ENCODE data around the gene DPPA3.
"Not testable (repeated sequence)": the region's sequence is repeated elsewhere in the genome, so short reads cannot be mapped to it uniquely, and the experiment has no call there.

The DPPA3 gene

GRCh38 chr12:7723926-7724325 is 12.7 kb downstream of the DPPA3 start:
- Histone ChIP-seq H3K4me3 (no peak overlapping the region), H3K27ac (no peak overlapping the region)

- no peak overlapping the region for H3K27ac ChIP-seq
- no peak overlapping the region for H3K4me3 ChIP-seq
These were observed 18.5 kb downstream of the DPPA3 start for GRCh38 chr12:7729746-7730145.

DNA sequence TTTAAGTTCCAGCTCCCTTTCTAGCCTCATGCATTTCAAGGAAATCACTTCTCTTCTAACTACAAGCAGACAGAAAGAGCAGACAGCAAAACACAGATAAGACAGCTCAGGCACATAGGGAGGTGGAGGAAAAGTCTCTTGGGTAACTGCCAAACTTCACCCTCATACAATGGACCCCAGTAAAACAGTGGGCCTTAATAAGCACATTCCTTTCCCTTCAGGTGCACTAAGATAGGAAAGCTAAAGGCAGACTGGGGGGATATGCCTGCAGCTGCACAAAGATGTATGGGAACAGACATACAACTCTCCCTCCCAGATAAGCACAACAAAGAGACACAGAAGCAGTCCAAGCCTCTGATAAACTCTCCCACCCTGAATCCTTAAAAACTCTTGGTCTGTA is 19.8 kb downstream of the DPPA3 start:
- not testable (repeated sequence) for H3K4me3 ChIP-seq, H3K27ac ChIP-seq

GRCh38 chr12:7731486-7731885 is 20.3 kb downstream of the DPPA3 start:
- H3K4me3 ChIP-seq: no peak overlapping the region
- H3K27ac ChIP-seq: no peak overlapping the region

- Histone ChIP-seq H3K27ac (no peak overlapping the region), H3K4me3 (no peak overlapping the region)
These were observed 21.8 kb downstream of the DPPA3 start for GRCh38 chr12:7732993-7733392.

DNA sequence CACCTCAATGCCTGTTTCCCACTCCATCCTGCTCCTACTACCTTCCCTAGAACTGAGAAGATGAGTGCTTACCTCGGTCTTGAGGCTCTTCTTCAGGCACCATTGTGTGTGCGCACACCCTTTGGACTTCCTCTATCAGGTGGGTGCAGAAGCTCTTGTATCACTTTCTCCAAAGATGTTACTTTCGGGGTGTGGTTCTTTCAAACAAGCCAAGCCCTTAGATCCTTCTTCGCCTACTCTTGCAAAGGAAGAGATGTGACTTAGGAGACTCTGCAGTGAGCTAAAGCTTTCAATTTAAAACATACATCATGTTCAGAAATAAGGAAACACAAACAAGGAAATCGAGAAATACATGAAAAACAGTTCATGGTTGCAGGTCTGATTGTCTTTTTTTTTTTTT is 36.0 kb downstream of the DPPA3 start, which contains the start of gene CLEC4C:
Gene CLEC4C, minus strand, starts transcription at position 130 of the 400 bp plus-strand sequence. Its CDS starts 27 bp downstream, at position 103.
- Histone ChIP-seq H3K27ac (peak within 1 kb of the TSS in 1 of 21 experiments; percentile 26), H3K4me3 (no peak within 1 kb of the TSS)

- Histone ChIP-seq H3K4me3 (no peak overlapping the region), H3K27ac (peak overlapping the region in 2 of 21 experiments; percentile 8 to 51)
These were observed 37.6 kb downstream of the DPPA3 start for GRCh38 chr12:7748852-7749251.

GRCh38 chr12:7749442-7749841 is 38.2 kb downstream of the DPPA3 start:
- H3K27ac ChIP-seq: peak overlapping the region in 1 of 21 experiments; percentile 51
- H3K4me3 ChIP-seq: no peak overlapping the region

- no peak overlapping the region for H3K27ac ChIP-seq
- no peak overlapping the region for H3K4me3 ChIP-seq
These were observed 39.1 kb downstream of the DPPA3 start for GRCh38 chr12:7750350-7750749.

- Histone ChIP-seq H3K4me3 (no peak overlapping the region), H3K27ac (no peak overlapping the region)
These were observed 40.2 kb downstream of the DPPA3 start for GRCh38 chr12:7751394-7751793.

DNA sequence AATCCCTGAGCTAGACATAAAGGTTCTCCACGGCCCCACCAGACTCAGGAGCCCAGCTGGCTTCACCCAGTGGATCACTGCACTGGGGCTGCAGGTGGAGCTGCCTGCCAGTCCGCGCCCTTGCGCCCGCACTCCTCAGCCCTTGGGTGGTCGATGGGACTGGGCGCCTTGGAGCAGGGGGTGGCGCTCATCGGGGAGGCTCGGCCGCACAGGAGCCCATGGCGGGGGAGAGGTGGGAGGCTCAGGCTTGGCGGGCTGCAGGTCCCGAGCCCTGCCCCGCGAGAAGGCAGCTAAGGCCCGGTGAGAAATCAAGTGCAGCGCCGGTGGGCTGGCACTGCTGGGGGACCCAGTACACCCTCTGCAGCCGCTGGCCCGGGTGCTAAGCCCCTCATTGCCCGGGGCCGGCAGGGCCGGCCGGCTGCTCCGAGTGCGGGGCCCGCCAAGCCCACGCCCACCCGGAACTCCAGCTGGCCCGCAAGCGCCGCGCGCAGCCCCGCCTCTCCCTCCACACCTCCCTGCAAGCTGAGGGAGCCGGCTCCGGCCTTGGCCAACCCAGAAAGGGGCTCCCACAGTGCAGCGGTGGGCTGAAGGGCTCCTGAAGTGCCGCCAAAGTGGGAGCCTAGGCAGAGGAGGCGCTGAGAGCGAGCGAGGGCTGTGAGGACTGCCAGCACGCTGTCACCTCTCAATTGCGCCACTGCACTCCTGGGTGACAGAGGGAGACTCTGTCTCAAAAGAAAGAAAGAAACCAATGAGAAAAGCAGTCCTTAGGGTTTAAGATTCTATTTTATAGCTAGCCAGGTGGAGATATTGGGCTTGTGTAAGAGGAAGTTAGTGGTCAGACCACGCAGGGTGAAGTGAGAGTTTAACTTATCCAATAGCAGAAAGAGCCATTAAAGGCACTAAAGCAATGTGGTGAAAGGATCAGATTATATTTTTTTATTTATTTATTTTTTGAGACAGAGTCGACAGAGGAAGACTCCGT is 41.0 kb downstream of the DPPA3 start:
- H3K27ac ChIP-seq: peak overlapping the region in 1 of 21 experiments; percentile 16
- H3K4me3 ChIP-seq: not testable (repeated sequence)

- H3K27ac ChIP-seq, H3K4me3 ChIP-seq: not testable (repeated sequence)
These were observed 44.4 kb downstream of the DPPA3 start for GRCh38 chr12:7755668-7756067.

DNA sequence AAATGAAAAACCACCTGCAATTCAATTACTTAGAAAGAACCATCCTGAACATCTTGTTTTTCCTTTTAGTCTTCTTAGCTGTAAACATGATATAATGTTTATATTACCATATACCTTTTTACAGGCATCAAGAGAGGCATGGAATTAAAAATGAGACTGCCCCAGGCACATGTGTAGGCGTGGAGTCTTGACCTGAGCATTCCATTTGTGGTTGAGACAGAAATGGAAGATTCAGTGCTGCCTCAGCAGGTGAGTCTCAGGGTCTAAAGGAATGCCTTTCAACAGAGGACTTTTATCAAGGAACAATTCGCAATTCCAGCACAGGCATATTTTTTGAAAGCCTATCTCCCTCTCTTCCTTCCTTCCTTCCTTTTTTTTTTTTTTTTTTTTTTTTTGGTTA is 45.8 kb downstream of the DPPA3 start:
- no peak overlapping the region for H3K27ac ChIP-seq
- no peak overlapping the region for H3K4me3 ChIP-seq

GRCh38 chr12:7758766-7759140 is 47.5 kb downstream of the DPPA3 start:
- no peak overlapping the region for H3K27ac ChIP-seq
- H3K4me3 ChIP-seq: no peak overlapping the region
